Panc1 (cell line): ENCODE data around the gene RCOR1. TPM values are rescaled to one million over a fixed set of nuclear protein-coding genes. Genes with fewer than 3 reads are reported as not detected.

Experiments used
- ATAC-seq: fragments of 200-7000 bp; cut with Tn5 transposase; 2 replicates; pipeline ENCODE4 v1.9.1; 2020; ENCODE audit warnings: mild to moderate bottlenecking, moderate library complexity
- BruUV-seq: library from RNA; stranded (reverse); fragments of 400-500 nt; replicated peaks from 2 replicates; lab custom pipeline; 2021; lab: Mats Ljungman, UMichigan
- CTCF ChIA-PET: fragments of 300-600 bp; sonication (Branson Sonifier 250); formaldehyde crosslinking; loops from one replicate; lab custom pipeline; 2022; ENCODE audit warnings: antibody characterized with exemption; lab: Charles Lee
- POLR2A ChIA-PET: fragments of 300-600 bp; sonication (Branson Sonifier 250); formaldehyde crosslinking; loops from one replicate; lab custom pipeline; 2022; ENCODE audit warnings: antibody characterized with exemption; lab: Charles Lee
- DNase-seq: peaks from one replicate; pipeline ENCODE4 v3.0.0-alpha.2; 2010; ENCODE audit warnings: low read depth, low spot score
- H3K27ac ChIP-seq: 2 replicates; pipeline ENCODE4 v1.5.1; 2011; ENCODE audit warnings: mild to moderate bottlenecking, low read length, inconsistent platforms
- H3K27me3 ChIP-seq: fragments of 200-500 bp; sonication (Bioruptor generic); 2 replicates; pipeline ENCODE4 v1.6.0; 2014; ENCODE audit warnings: low read length, inconsistent platforms; ENCODE audit not compliant: control insufficient read depth, insufficient read depth
- H3K36me3 ChIP-seq: fragments of 200-500 bp; sonication (Bioruptor generic); 2 replicates; pipeline ENCODE4 v1.5.1; 2014; ENCODE audit warnings: inconsistent platforms, mild to moderate bottlenecking, low read length, moderate library complexity; ENCODE audit not compliant: control insufficient read depth, insufficient read depth
- H3K4me1 ChIP-seq: 2 replicates; pipeline ENCODE4 v1.5.1; 2011; ENCODE audit warnings: inconsistent platforms, mild to moderate bottlenecking, low read length, moderate library complexity; ENCODE audit not compliant: control insufficient read depth, insufficient read depth
- H3K4me3 ChIP-seq, 2 experiments: 2 replicates each; pipeline ENCODE4 v1.5.1; 2011 to 2012; ENCODE audit warnings: low read depth in 2 of 2, low read length in 2 of 2, mild to moderate bottlenecking in 2 of 2, inconsistent platforms in 1 of 2, moderate library complexity in 1 of 2
- H3K9me3 ChIP-seq: fragments of 200-500 bp; sonication (Bioruptor generic); 2 replicates; pipeline ENCODE4 v1.5.1; 2014; ENCODE audit warnings: low read depth, mild to moderate bottlenecking, inconsistent platforms, low read length, moderate library complexity; ENCODE audit not compliant: control insufficient read depth, insufficient read depth
- CTCF ChIP-seq: fragments of 450-650 bp; IDR thresholded peaks from 2 replicates; pipeline ENCODE4 v1.5.1; 2017; ENCODE audit warnings: mild to moderate bottlenecking
- POLR2AphosphoS5 ChIP-seq: IDR thresholded peaks from 2 replicates; pipeline ENCODE4 v1.6.1; 2012; ENCODE audit warnings: mild to moderate bottlenecking, low read depth, low read length, moderate library complexity
- REST ChIP-seq, 2 experiments: IDR thresholded peaks; 2 replicates each; pipeline ENCODE4 v1.6.1; 2011 to 2012; ENCODE audit warnings: low read depth in 2 of 2, control low read depth in 1 of 2, low read length in 1 of 2, mild to moderate bottlenecking in 1 of 2, moderate library complexity in 1 of 2; ENCODE audit not compliant: insufficient read depth in 1 of 2
- SIN3A ChIP-seq: IDR thresholded peaks from 2 replicates; pipeline ENCODE4 v1.6.1; 2012; ENCODE audit warnings: low read depth, mild to moderate bottlenecking, low read length, moderate library complexity, borderline replicate concordance; ENCODE audit not compliant: insufficient read depth
- TCF7L2 ChIP-seq: IDR thresholded peaks from 2 replicates; pipeline ENCODE4 v1.6.1; 2011; ENCODE audit warnings: mild to moderate bottlenecking, low read depth, low read length, inconsistent platforms
- in situ Hi-C: cut with HindIII; loops from 2 replicates; pipeline ENCODE4 v1.10.0; 2016; ENCODE audit warnings: low sequenced_read_pairs, low pct_unique_long_range_greater_than_20kb
- intact Hi-C: fragments of 100-400 bp; cut with micrococcal nuclease; formaldehyde crosslinking; loops from one replicate; pipeline ENCODE4 v1.10.0; 2022; ENCODE audit not compliant: unreplicated experiment
- total RNA-seq: library from RNA; stranded (reverse); gene quantifications from one replicate; pipeline ENCODE4 v1.2.1, GENCODE V29; 2021; ENCODE audit not compliant: unreplicated experiment

The RCOR1 gene
- total RNA-seq, 1 experiment from 2014 or later: 27.1 TPM

GRCh38 chr14:102665621-102666020, 73.2 kb downstream of the RCOR1 start:
- H3K27ac ChIP-seq: no peak overlapping the region
- no TSS peak for BruUV-seq
- H3K36me3 ChIP-seq: no peaks in the 10 kb centered on the region
- in situ Hi-C loops (no loop called here), intact Hi-C loops (no loop called here)
- POLR2A ChIA-PET: no interaction called here
- ATAC-seq (no peak), DNase-seq (no peak)
- no peaks in the 10 kb centered on the region for H3K9me3 ChIP-seq
- no peaks in the 10 kb centered on the region for H3K27me3 ChIP-seq
- TF ChIP-seq TCF7L2 (no peak), REST (IDR thresholded peaks at IDR 0.05; ENCODE audit: insufficient read depth in 1 of 2, low read depth in 2 of 2, low read length in 1 of 2) (no peak)
- H3K4me3 ChIP-seq: no peak overlapping the region
- no peaks in the 10 kb centered on the region; the same call in none of the 2 replicates for H3K4me1 ChIP-seq
- CTCF ChIA-PET: no interaction called here

GRCh38 chr14:102666635-102667034, 74.2 kb downstream of the RCOR1 start:
- CTCF ChIA-PET: no interaction called here
- no peak overlapping the region for H3K4me3 ChIP-seq
- POLR2A ChIA-PET: no interaction called here
- in situ Hi-C loops: no loop called here
- no peaks in the 10 kb centered on the region; the same call in none of the 2 replicates for H3K4me1 ChIP-seq
- no peak for DNase-seq
- no TSS peak for BruUV-seq
- no peaks in the 10 kb centered on the region for H3K27me3 ChIP-seq
- TF ChIP-seq CTCF (no peak), POLR2AphosphoS5 (no peak), SIN3A (no peak), TCF7L2 (no peak), REST (IDR thresholded peaks at IDR 0.05; ENCODE audit: insufficient read depth in 1 of 2, low read depth in 2 of 2, low read length in 1 of 2) (no peak)
- no peaks in the 10 kb centered on the region for H3K9me3 ChIP-seq
- intact Hi-C loops: no loop called here
- ATAC-seq: no peak
- H3K36me3 ChIP-seq: no peaks in the 10 kb centered on the region
- H3K27ac ChIP-seq: no peak overlapping the region
